IMR-90 (cell line): ENCODE data around the gene INPP5A.
"Not testable (repeated sequence)": the region's sequence is repeated elsewhere in the genome, so short reads cannot be mapped to it uniquely, and the experiment has no call there.

Experiments used
- FOS ChIP-seq: fragments of 150-350 bp; IDR thresholded peaks from 2 replicates; pipeline ENCODE4 v1.6.1; 2016; ENCODE audit warnings: low read depth, low read length
- MAFK ChIP-seq: IDR thresholded peaks from 2 replicates; pipeline ENCODE4 v1.6.1; 2012; ENCODE audit warnings: low read depth, low read length, improper control_type of control experiment
- MXI1 ChIP-seq: IDR thresholded peaks from 2 replicates; pipeline ENCODE4 v1.6.1; 2012; ENCODE audit warnings: low read depth, mild to moderate bottlenecking, low read length, moderate library complexity, borderline replicate concordance
- POLR2A ChIP-seq: IDR thresholded peaks from 2 replicates; pipeline ENCODE4 v1.6.1; 2012; ENCODE audit warnings: mild to moderate bottlenecking, low read depth, low read length
- RAD21 ChIP-seq: IDR thresholded peaks from 2 replicates; pipeline ENCODE4 v1.6.1; 2012; ENCODE audit warnings: low read length, improper control_type of control experiment
- RCOR1 ChIP-seq: IDR thresholded peaks from 2 replicates; pipeline ENCODE4 v1.6.1; 2012; ENCODE audit warnings: mild to moderate bottlenecking, low read length, improper control_type of control experiment; ENCODE audit not compliant: insufficient replicate concordance
- RFX5 ChIP-seq: IDR thresholded peaks from 2 replicates; pipeline ENCODE4 v1.8.0; 2012; ENCODE audit warnings: low read depth, mild to moderate bottlenecking, low read length, moderate library complexity
- SMC3 ChIP-seq: fragments of 150-350 bp; IDR thresholded peaks from 2 replicates; pipeline ENCODE4 v1.6.1; 2016; ENCODE audit warnings: low read depth, mild to moderate bottlenecking, antibody characterized with exemption, low read length, moderate library complexity
- TF ChIP-seq, protein P1 (sequence below): conservative IDR thresholded peaks from 2 replicates; pipeline ENCODE4 v1.5.1; 2012; ENCODE audit warnings: mild to moderate bottlenecking, low read depth, low read length, improper control_type of control experiment
- TF ChIP-seq, protein P2 (sequence below): fragments of 150-350 bp; IDR thresholded peaks from 2 replicates; pipeline ENCODE4 v1.6.1; 2016; ENCODE audit warnings: low read depth, mild to moderate bottlenecking, low read length, moderate library complexity, borderline replicate concordance
- TF ChIP-seq, protein P3 (sequence below): fragments of 150-350 bp; IDR thresholded peaks from 2 replicates; pipeline ENCODE4 v1.6.1; 2017; ENCODE audit warnings: mild to moderate bottlenecking, antibody characterized with exemption, low read length, low read depth

DNA sequence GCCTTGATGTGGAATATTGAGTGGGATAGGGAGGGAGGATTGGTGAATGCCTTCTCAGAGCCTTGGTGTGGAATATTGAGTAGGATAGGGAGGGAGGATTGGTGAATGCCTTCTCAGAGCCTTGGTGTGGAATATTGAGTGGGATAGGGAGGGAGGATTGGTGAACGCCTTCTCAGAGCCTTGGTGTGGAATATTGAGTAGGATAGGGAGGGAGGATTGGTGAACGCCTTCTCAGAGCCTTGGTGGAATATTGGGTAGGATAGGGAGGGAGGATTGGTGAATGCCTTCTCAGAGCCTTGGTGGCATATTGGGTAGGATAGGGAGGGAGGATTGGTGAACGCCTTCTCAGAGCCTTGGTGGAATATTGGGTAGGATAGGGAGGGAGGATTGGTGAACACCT, 16.0 kb downstream of the INPP5A start:
- not testable (repeated sequence) for TF ChIP-seq POLR2A, RFX5, MAFK, MXI1, RAD21, FOS, RCOR1, SMC3
- TF ChIP-seq, protein P1, sequence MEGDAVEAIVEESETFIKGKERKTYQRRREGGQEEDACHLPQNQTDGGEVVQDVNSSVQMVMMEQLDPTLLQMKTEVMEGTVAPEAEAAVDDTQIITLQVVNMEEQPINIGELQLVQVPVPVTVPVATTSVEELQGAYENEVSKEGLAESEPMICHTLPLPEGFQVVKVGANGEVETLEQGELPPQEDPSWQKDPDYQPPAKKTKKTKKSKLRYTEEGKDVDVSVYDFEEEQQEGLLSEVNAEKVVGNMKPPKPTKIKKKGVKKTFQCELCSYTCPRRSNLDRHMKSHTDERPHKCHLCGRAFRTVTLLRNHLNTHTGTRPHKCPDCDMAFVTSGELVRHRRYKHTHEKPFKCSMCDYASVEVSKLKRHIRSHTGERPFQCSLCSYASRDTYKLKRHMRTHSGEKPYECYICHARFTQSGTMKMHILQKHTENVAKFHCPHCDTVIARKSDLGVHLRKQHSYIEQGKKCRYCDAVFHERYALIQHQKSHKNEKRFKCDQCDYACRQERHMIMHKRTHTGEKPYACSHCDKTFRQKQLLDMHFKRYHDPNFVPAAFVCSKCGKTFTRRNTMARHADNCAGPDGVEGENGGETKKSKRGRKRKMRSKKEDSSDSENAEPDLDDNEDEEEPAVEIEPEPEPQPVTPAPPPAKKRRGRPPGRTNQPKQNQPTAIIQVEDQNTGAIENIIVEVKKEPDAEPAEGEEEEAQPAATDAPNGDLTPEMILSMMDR = not testable (repeated sequence)
- TF ChIP-seq, protein P2, sequence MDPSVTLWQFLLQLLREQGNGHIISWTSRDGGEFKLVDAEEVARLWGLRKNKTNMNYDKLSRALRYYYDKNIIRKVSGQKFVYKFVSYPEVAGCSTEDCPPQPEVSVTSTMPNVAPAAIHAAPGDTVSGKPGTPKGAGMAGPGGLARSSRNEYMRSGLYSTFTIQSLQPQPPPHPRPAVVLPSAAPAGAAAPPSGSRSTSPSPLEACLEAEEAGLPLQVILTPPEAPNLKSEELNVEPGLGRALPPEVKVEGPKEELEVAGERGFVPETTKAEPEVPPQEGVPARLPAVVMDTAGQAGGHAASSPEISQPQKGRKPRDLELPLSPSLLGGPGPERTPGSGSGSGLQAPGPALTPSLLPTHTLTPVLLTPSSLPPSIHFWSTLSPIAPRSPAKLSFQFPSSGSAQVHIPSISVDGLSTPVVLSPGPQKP = not testable (repeated sequence)
- TF ChIP-seq, protein P3, sequence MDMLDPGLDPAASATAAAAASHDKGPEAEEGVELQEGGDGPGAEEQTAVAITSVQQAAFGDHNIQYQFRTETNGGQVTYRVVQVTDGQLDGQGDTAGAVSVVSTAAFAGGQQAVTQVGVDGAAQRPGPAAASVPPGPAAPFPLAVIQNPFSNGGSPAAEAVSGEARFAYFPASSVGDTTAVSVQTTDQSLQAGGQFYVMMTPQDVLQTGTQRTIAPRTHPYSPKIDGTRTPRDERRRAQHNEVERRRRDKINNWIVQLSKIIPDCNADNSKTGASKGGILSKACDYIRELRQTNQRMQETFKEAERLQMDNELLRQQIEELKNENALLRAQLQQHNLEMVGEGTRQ = not testable (repeated sequence)
